GM12872 (cell line): ENCODE results near the gene THOC6.

Experiments used
- CTCF ChIP-seq: IDR thresholded peaks from 3 replicates; pipeline ENCODE4 v1.5.1; 2011; ENCODE audit warnings: low read depth, mild to moderate bottlenecking, low read length, moderate library complexity; ENCODE audit not compliant: insufficient read depth

THOC6 gene

DNA sequence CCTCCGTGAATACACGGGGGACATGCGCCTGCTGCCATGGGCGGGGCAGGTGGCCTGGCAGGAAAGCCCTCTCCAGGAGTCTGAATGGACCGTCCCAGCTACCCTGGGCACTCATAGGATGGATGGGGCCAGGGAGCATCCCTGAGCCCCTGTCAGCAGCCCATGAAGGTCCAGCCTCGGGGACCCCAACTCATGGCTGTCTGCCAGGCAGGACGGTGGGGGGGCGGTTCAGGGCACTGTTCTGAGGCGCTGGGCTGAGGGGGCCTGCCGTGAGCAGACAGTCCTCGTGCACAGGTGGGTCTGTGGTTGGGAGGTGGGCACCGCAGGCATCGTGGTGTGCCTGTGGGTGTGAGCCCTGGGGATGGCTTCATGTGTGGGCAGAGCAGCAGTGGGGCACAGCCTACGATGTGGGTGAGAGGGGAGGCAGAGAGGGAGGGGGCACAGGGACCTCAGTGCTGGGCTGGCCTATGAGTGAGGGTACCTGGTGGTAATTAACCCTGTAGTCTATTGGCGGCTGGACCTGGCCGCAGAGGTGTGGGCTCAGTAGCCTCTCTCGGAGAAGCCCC is 37.1 kb upstream of the THOC6 start:
- TF ChIP-seq CTCF: no peak

GRCh38 chr16:2987286-2987685 is 36.5 kb upstream of the THOC6 start:
- no peak for TF ChIP-seq CTCF

GRCh38 chr16:2987833-2988232 is 36.0 kb upstream of the THOC6 start:
- TF ChIP-seq CTCF: no peak

DNA sequence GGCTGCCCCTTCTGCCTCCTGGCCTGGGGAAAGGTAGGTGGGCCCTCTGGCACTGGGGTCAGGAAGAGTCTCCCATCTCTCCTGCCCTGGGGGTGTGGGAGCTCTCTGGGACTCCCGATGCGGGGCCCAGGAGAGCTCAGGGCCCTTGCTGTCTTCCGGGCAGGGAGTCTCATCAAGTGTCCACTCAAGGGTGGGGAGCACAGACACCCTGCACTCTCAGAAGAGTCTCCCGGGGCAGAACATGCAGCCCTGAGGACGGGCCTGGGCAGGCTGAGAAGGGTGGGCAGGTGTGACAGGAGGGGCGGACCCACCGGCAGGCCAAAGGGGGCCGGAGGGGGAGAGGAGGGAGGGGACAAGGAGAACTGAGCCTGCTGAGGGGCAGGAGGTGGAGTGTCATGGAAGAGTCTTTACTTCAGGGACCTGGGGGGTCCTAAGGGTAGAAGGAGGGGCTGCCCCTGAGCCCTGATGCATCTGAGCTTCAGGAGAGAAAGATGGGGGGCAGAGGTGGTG is 35.2 kb upstream of the THOC6 start:
- TF ChIP-seq CTCF: no peak

- TF ChIP-seq CTCF: no peak
Observed at GRCh38 chr16:2990891-2991290, 32.9 kb upstream of the THOC6 start.

DNA sequence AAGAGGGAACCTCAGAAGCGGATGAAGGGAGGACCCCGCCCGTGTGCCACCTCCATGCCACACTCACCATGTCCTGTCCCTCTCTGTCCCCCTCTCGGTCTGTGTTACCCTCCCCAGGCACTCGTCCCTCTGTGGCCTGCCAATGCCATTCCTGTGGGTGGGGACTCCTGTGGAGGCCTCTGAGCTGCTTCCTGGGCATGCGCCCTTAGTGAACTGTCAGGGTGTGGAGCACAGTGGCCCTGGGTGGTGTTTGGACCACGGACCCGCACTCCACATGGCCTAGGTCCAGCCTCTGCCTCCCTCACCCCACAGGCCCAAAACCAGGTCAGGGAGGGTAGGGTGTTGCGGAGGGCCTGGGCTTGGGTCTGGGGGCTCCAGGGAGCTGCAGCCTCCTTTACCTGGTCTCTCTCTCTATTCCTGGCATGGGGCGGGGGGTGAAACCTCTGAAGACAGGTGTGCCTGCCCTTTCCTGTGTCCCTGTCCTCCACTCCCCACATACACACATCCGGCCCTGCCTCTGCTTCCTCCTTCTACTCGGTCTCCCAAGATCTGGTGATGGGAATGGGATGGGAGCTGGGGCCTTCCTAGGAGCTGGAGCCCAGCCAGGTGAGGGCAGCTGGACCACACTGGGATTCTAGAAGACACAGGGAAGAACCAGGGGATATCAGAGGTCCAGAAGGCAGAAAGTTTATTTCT is 32.1 kb upstream of the THOC6 start:
- no peak for TF ChIP-seq CTCF

DNA sequence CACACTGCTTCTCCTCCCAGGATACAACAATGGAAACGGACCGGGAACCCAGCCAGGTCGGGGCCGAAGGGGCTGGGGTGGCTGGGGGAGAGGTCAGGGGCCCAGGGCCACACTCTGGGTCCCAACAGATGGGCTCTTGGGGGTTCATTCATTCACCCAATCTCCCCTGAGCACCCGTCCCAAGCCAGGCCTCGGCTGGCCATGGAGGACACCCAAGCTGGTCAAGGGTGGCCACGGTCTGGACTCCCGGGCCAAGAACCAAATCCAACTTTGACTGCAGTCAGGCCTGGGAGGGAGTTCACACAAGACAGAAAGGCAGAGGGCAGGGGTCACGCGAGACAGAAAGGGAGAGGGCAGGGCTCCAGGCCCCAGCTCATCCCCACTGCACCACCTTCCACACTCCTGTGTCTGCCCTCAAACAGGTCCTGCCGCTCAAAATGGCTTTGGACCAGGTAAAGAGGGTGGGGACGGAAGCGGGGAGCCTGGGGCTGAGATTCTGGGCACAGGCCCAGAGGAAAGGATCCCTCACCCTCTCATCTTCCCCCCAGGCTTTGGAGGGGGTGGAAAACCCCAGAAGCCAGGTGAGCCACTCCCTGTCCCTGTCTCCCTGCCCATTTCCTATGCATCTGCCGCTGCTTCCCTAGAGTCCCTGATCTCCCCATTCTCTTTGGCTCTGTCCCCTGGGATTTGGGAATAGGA is 31.3 kb upstream of the THOC6 start:
- no peak for TF ChIP-seq CTCF
